Activated CD4-positive, CD25-positive, alpha-beta regulatory T cell treated with anti-CD3 and anti-CD28 coated beads, Interleukin-2, amount 50 U/mL, for 72 hours (primary cell): ENCODE data around the gene RASSF7.
A peak's percentile ranks its signal among the peaks of the same experiment; 100 is the strongest.
"Not testable (repeated sequence)": the region's sequence is repeated elsewhere in the genome, so short reads cannot be mapped to it uniquely, and the experiment has no call there.

Experiments
- DNase-seq: peaks from one replicate; pipeline ENCODE4 v3.0.0; 2021

RASSF7 gene

DNA sequence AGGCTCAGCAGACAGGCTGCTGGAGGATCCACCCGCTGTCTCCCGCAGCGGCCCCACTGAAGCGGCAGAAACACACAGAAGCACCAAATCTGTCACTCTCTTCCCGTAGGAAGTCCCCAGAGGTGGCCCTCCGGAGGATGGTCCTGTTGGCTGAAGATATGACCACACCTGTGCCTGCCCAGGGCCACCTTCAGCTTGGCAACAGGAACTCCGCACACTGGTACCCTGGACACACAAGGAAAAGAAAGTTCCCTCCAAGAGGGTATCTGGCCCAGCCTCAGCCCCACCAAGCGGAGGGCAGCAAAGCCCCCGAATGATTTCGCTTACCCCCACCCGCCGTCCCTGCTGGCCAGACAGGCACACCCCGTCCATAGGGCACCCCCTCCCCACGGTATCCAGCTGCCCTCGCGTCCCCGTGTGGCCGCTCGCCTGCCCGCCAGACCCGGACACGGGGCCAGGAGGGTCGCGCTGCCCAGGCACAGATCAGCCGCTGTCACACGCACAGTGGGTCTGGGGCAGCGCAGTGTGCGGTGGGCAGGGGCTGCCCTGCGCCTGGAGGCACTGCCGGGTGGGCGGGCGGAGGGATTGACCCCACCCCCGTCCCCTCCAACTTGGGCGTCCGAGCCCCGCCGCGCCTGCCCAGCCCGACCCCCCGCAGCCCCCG is 7.0 kb downstream of the RASSF7 start:
- no peak for DNase-seq

DNA sequence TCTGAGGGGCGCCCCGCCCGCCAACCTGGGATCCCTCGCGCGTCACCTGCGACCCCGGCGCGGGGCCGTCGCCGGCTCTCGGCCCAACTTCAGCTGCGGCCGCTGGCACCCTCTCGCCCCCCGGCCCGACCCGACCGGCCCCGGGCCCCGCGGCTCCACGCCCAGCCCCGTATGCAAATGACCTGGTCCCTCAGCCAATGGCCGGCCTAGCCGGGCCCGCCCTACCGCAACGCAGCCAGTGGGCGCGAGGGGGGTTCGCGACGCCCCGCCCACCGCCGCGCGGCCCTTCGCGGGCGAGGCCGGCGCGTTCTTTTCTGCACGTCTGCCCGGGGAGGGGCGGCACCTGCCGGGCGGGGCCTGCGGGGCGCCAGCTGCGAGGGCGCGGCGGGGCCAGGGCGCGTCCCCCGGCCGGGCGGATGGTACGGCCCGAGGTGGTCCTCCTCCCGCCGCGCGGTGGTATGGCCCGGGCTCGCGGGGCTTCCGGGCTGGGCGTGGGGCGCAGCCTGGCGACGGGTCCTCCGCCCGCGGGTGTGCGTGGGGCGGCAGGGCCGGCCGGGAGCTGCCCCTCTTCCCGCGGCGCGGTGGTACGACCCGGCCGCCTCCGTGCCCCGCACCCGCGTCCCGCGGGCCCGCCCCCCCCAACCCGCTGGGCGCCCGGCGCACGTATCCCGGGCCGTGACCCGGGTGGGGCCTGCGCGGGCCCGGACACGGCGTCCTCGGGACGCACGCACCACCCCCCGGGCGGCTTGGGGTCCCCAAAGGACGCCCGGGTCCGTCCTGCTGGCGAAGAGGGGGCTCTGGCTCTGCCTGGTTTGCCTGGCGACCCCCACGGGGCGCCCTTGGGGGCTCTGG is 7.8 kb downstream of the RASSF7 start:
- DNase-seq = peak; percentile 95

DNA sequence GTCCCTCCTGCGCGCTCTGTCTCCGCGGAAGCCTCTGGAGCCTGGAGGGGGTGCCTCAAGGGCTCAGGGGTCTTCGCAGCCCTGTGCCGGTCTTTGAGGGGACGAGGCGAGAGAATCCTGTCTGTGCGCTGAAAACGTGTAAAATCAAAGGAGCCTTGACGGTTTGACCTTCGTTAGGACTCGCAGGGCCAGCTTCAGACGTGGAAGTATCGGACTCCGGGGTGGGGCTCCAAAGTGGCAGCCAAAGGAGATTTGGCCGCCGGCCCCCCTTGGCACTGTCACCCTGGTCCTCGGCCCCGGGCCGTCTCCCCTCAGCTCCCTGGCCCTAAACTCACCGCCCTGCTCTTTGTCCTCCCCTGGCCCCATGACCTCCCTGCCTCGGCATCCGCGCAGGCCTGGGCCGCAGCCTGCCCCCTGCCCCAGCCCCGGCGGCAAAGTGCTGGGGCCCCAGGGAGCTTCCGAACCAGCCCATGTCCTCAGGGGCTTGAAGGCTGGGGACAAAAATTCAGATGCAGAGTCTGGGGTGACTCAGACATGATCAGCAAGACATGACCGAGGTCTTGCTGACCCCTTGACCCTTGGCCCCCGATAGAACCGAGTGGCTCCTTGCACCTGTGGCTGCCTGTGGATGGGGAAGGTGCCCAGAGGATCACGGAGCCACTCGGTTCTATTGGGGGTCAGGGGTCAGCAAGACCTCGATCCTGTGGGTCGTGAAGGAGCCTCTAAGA is 8.6 kb downstream of the RASSF7 start:
- no peak for DNase-seq

DNA sequence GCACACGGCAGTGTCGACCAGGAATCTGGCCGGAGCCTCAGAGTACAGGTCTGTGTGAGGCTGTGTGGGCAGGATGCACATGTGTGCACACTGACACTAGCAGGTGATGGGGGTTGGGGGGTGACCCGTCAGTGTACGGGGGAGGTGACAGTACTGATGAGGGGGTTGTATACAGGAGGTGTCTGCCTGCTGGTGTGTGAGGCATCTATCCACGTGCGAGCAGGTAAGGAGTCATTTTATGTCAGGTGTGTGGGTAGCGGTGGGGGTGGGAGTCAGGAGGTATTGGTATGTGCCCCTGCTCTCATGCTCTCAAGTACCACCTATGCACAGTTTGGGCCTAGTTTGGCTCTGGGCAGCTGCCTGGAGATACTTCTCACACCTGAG is 11.0 kb downstream of the RASSF7 start:
- no peak for DNase-seq

DNA sequence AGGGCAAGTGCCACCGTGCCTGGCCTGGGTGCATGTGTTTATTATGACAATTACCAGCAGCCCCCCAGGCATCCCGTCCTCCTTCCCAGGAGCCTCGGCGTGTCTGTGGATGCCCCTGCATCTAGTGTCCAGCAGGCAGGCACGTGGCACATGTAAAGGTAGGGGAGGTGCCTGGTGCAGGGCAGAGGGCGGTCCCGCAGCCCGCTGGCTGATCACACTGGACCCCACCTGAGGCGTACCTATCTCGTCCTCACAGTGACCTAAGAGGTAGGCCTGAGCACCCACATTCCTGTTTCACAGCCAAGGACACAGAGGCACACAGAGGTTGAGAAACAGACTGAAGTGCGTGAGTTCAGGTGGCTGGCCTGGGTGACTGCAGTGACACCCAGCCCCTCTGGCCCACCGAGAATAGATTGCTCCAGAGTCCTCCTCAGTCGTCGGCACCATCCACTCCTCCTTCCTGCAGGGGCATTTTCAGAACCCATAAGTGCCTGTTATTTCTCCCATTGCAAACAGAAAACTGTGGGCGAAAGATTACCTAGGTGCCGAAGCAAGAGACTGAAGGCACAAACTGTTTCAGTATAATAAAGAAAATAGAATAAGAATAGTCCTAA is 12.5 kb downstream of the RASSF7 start:
- no peak for DNase-seq

DNA sequence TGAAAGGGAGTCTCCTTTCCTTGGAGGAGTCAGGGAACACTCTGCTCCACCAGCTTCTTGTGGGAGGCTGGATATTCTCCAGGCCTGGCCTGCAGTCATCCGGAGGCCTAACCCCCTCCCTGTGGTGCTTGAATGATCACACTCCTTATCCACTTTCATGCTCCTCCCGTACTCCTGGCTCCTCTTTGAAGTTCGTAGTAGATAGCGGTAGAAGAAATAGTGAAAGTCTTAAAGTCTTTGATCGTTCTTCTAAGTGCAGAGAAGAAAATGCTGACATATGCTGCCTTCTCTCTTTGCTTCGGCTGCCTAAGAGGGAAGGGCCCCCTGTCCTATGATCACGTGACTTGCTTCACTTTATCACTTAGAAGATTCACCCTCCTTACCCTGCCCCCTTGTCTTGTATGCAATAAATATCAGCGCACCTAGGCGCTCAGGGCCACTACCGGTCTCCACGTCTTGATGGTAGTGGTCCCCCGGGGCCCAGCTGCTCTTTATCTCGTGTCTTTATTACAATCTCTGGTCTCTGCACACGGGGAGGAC is 13.3 kb downstream of the RASSF7 start:
- not testable (repeated sequence) for DNase-seq

DNA sequence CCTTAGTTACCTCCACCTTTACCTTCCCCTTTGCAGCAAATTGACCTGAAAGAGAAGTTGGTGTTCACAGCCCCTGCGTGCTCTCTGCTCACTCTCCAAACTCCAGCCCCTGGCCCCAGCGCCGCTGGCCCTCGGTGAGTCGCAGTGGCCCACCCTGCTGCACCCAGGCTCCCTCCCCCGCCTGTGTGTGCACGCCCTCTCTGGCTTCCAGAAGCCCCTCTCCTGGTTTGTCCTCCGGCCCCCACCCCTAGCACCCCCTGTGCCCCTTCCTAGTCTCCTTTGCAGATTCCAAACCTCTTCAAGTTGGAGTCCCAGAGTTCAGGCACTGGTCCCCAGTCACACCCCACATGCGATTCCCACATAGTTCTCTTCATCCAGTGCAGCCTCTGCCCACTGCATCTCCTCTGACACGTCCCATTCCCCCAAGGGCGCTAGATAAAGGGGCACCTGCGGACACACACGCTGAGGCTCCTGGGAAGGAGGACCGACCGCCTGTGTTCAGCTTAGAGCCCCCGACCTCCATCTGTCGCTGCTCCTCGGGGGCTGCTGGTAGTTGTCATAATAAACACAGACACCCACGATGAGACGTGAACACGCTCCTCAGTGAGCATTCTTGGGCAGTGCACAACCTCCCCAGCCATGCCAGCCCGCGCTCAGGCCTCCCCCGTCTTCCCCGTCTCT is 14.0 kb downstream of the RASSF7 start:
- no peak for DNase-seq

DNA sequence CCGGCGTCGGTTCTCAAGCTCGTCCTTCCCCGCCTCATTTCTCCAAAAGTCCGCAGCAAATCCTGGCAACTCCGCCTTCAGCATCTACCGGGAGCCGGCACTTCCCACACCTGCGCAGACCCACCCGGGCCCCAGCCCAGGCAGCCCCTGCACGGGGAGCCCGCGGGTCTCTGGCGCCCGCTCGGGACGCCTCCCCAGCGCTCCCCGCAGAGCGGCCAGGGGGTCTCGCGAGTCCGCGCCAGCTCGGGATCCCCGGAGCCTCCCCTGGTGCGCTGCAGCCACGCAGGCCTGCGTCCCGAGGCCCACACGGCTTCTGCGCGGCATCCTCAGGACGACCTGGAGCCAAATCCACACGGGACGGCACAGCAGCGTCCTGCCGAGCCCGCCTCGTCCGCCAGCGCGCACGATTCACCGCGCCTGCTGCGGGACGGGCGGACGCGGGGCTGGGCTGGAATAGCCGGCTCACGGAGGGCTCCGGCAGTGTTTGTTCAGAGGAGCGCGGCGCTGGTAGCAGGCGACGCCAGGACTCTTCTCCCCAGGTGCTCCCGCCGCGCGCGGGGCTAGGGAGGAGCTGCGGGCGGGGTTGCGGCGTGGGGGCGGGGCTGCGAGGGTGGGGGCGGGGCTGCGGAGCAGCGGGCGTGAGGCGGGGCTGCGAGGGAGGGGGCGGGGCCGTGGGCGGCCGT is 14.7 kb downstream of the RASSF7 start:
- DNase-seq = no peak

DNA sequence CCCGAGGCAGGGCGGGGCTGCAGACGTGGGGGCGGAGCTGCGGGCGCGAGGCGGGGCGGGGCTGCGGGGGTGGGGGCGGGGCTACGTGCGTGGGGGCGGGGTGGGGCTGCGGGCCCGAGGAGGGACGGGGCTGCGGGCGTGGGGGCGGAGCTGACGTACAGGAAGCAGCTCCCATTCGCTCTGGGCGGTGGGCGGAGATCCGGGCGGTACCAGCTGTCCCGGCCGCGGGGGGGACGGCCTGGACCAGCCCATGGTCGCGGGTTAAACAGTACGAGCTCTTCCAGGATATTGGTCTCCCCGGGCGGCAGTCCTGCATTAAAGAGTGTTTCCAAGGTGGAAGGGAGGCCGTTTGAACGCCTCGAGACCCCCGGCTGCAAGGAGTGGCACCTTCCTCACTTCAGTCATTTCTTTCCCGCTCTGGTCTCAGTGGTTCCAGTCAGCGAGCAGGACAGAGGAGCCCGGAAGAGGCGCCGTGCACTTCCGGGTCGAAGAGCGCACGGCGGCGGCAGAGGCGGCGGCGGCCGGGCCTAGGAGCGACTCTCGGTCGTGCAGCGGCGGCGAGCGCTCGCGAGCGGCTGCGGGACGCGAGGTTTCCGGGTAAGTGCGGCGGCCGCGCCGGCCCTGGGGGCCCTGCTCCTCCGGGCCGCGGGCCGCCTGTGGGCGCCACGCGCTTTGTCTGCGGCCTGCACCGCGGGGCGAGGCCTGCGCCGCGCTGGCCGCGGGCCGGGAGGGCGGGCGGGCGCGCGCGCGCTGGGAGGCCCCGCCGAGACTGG is 15.4 kb downstream of the RASSF7 start, which contains the start of gene PHRF1:
TSS of gene PHRF1 (plus strand) at position 475 of the 773 bp plus-strand sequence. CDS start 5,043 bp downstream, outside the sequence.
- DNase-seq = peak; percentile 95

DNA sequence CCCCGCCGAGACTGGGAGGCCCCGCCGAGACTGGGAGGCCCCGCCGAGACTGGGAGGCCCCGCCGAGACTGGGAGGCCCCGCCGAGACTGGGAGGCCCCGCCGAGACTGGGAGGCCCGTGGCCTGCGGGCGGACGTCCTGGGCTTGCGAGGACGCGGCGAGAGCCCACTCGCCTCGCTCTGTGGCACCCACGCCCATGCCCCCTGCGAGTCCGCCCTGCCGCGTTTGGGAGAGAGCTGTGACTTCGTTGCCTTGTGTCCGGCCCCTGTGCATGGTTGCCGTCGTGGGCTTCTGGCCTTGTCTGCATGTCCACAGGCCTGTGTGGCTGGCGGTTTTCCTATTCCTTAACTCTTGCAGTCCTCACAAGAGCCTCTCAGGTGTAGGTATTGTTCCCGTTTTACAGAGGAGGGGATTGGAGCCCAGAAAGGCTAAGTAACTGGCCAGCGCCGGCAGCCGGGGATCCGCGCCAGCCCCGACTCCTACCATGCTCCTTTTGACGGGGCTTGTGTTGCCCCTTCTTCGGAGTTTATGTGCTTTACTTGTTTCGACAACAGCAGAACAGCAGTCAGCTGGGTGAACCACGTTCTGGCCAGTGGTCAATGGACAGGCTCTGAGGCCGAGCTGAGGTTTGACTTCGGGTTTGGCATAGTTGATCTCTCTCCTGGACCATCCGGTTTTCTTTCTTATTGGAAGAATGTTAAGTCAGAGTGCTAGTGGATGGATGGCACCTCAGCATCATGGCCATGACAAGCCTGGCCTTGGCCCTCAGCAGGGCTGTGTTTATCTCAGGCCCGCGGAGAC is 16.2 kb downstream of the RASSF7 start:
- DNase-seq = no peak

DNA sequence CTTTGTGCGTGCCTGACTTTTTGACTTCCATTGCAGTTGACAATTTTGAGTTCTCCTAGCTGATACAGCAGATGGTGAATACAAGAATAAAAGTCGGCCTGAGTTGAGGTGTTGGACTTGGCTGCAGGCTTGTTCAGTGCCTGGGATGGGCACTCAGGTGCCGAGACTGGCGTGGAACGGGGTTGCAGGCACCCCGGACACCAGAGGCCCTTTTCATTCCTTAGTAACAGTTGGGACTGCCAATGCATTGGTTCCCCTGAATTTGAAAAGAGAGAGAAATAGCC is 16.8 kb downstream of the RASSF7 start:
- DNase-seq = no peak

DNA sequence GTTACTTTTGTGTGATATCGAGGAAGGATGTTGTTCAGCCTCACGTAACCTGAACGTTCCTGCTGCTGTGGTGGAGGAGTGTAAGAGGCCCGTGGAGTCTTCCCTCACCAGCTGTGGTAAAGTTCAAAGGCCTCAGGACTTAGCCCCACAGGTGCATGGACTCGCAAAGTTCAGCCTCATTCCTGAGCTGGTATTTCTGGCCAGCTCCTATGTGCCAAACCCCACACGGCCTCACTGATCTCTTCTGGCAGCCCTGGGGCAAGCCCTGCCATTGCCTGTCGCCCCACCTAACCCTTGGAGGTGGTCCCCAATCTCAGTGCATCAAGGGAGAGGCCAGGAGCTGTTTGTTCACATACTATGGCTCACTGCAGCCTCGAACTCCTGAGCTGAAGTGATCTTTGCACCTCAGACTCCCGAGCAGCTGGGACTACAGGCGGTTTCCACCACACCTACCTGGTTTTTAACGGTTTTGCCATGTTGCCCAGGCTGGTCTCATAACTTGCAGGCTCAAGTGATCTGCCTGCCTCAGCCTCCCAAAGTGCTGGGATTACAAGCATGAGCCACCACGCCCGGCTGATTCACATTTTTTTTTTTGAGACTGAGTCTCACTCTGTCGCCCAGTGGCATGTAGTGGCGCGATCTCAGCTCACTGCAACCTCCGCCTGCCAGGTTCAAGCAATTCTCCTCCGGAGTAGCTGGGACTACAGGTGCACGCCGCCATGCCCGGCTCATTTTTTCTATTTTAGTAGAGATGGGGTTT is 17.7 kb downstream of the RASSF7 start:
- DNase-seq = no peak

DNA sequence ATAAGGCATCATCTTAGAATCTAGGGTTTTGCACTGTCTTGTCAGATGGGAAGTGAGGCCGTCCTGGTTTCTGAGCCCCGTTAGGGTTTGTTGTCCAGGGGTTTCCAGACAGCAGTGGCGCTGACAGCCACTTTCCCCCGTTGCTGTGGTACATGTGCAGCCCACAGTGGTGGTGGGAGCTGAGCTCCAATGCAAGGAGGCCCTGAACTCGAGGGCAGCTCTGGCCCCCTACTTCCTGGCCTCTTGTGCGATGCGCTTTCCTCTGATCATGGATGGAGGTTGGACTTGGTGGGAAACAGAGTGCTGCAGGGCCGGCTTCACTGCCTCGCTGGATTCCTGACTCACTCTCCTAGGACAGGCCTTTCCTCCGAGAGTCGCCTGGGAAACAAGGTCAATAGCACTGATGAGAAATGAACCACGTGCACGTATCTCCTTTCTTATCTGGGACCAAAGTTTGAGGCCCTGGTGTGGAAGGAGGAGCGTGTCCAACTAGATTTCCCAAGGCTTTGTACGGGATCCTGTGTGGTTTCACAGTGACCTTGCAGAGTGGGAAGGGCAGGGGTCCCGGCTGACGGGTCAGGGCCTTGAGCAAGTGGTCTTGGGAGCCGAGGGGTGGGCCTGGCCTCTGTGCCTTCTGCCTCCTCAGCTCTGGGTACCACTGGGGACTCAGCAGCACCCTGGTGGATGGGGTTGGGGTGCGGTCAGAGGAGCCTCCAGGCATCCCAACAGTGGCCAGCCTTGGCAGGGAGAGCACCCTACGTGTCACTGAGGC is 19.2 kb downstream of the RASSF7 start:
- no peak for DNase-seq

DNA sequence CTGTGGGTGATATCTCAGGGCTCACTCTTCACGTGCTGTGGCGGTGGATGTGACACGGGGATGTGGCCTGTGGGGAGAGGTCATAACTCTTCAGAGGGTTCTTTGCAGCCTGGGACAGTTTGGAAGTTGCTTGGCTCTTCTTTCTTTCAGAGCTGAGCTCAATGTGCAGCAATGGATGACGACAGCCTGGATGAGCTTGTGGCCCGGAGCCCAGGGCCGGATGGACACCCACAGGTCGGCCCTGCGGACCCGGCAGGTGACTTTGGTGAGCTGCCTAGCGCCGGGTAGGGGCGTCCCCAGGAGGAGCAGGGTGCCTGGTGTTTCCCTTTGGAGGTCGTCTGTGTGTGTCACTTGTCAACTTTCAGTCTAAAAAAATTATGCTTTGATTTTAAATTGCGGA is 20.6 kb downstream of the RASSF7 start:
- no peak for DNase-seq

DNA sequence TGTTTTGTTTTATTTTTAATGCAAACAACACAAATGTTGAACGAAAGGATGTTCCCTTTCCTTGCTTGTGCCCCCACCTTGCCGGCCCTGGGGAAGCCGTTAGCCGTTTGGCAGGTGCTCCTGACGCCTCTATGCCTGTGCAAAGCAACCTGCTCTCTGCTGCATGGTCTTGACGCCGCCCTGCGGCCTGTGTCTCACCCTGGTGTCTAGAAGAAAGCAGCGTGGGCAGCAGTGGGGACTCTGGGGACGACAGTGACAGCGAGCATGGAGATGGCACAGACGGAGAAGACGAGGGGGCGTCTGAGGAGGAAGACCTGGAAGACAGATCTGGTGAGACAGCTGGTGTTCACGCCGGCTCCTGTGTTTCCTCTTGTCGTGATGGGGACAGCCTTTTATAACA is 21.0 kb downstream of the RASSF7 start:
- no peak for DNase-seq

DNA sequence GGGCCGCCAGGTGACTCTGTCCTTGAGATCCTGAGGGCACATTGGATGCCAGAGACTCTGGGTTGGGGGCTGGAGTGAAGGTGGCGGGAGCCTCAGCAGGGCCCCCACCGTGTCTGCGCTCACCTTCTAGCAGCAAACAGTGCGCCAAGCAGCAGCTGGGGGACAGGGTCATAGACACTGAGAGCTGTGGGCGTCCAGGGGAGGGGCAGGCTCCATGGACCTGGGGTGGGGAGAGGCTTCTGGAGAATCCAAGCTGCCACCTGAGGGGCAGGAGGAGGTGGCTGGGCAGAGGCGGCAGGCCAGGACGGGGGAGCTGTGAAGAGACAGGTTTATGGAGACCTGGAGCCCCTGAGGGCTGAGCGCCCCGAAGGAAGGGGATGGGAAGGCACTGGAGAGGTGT is 23.5 kb downstream of the RASSF7 start:
- DNase-seq = no peak

DNA sequence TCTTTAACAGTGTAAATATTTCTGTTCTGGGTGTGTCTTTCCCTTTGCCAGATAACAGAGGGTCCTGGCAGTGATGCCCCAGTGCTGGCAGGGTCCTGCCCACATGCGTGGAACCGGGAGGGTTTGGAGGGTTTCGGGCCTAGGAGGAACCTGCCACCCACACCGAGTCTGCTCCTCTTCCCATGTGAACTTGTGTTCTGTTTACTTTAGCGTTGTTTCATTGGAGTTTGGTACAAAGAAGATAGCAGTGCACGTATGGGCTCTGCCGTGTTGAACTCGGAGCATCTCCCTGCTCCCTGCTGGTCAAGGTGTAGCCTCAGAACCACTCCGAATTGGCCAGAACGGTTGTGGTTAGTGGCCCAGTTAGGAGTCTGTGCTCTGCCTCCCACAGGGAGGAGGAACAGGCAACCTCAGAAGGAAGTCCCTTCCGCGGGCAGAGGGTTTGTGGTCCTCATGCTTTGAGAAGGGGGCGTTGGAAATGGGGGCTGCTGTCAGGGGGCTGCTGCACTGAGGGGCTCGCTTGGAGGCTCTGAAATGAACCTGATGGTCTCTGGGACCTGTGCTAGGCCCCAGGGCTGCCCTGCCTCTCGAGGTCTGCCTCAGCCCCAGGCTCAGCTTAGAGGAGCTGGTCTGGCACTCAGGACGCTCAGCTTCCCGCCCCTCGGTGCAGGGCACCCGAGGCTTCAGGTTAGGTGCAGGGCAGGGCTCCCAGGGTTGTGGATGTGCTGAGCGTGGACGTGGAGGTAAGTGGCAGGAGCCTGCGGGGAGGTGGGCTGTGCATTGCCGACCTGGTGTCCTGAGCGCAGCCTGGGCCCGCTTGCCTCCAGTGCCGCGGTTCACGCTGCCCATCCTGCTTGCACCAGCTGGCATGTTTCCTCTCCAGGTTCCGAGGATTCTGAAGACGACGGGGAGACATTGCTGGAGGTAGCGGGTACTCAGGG is 25.9 kb downstream of the RASSF7 start:
- DNase-seq = no peak

DNA sequence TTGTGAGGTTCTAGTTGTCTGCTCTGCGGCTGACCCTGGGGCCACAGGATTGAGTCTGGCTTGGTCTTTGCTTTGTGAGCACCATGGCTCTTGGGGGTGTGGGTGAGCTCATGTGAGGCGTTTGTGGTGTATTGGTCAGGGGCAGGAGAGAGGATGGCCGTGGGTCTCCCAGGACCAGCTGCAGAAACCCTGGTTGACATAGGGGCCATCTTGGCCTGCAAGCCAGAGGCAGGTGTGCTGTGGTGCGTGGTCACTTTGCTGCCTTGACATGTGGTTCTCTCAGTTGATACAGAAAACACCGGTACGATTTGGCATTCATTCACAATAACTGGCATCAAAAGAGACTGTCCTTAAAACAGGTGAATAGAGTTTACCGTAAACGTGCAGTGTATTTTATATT is 26.8 kb downstream of the RASSF7 start:
- DNase-seq = no peak
